C4-2B (cell line): ENCODE measurements around the gene CDRT4.

ENCODE experiments used
- H3K27ac ChIP-seq: fragments of 450-650 bp; 2 replicates; pipeline ENCODE4 v1.5.1; 2017
- CTCF ChIP-seq: fragments of 450-650 bp; conservative IDR thresholded peaks from 2 replicates; pipeline ENCODE4 v1.5.1; 2017; ENCODE audit warnings: mild to moderate bottlenecking
- ZFX ChIP-seq: fragments of 450-650 bp; IDR thresholded peaks from 2 replicates; pipeline ENCODE4 v1.6.1; 2017

CDRT4 gene

GRCh38 chr17:15467592-15467991 is at the start of gene CDRT4:
Gene CDRT4 (minus strand): TSS chr17:15467621. CDS start chr17:15440238, 27,383 bp downstream.
- TF ChIP-seq CTCF (no peak), ZFX (no peak)
- no peak within 1 kb of the TSS for H3K27ac ChIP-seq

GRCh38 chr17:15516150-15516549 is 48.7 kb upstream of the CDRT4 start:
- H3K27ac ChIP-seq, result no peak overlapping the region
- TF ChIP-seq ZFX (no peak), CTCF (no peak)

DNA sequence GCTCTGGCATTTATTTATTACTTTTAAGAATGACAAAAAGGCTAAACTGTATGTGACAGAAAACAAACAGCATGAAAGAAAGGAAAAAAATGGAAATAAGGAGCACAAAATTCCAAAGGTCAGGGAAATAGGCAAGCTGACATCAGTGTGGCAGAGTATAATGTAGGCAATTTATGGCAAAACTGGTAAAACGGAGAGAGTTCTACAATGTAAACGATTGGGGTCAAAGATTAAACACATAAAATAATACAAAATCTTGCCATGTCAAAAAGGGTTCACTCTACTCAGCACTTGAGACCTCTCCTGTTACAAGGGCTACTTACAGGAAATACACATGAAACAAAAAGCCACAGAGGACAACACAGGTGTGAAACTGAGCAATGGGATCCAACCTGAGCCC is 47.0 kb upstream of the CDRT4 start:
- H3K27ac ChIP-seq, result no peak overlapping the region
- TF ChIP-seq ZFX (no peak), CTCF (no peak)

DNA sequence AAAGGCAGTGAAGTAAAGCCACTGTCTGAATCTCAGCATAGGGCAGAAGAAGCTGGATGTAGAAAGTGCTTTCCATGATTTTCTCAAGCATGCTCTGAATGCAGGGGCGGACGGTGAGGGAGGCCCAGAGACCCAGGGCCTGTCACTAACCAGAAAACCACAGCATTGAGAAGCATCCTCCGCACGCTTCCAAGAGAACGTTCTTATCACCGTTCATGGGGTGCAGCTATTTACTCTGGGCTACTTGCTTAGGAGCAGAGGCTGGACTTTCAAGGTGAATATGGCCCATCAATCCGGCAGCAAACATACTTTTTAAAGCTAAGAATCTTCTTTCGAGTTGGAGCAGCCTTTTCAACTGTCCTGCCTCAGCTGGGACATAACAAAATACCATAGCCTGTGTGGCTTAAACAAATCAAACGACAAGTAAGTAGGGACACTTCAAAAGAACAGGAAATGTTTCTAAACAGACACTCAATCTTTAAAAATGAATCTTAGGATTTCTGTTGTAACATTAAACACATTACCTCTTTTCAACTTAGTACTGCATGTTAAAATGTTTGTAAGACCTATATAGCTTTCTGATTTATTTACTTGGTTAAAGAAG is 46.5 kb upstream of the CDRT4 start:
- TF ChIP-seq CTCF, result no peak
- TF ChIP-seq ZFX, result no peak
- no peak overlapping the region for H3K27ac ChIP-seq

- TF ChIP-seq CTCF (no peak), ZFX (no peak)
- no peak overlapping the region for H3K27ac ChIP-seq
Measured at GRCh38 chr17:15513058-15513791, 45.8 kb upstream of the CDRT4 start.

- H3K27ac ChIP-seq, result no peak overlapping the region
- TF ChIP-seq ZFX (no peak), CTCF (no peak)
Measured at GRCh38 chr17:15512071-15512709, 44.8 kb upstream of the CDRT4 start.

- no peak overlapping the region for H3K27ac ChIP-seq
- TF ChIP-seq CTCF (no peak), ZFX (no peak)
Measured at GRCh38 chr17:15511142-15511541, 43.7 kb upstream of the CDRT4 start.
